Measurements from ENCODE around the gene ZNF223.
A peak's percentile ranks its signal among the peaks of the same experiment; 100 is the strongest.

ZNF223 gene

DNA sequence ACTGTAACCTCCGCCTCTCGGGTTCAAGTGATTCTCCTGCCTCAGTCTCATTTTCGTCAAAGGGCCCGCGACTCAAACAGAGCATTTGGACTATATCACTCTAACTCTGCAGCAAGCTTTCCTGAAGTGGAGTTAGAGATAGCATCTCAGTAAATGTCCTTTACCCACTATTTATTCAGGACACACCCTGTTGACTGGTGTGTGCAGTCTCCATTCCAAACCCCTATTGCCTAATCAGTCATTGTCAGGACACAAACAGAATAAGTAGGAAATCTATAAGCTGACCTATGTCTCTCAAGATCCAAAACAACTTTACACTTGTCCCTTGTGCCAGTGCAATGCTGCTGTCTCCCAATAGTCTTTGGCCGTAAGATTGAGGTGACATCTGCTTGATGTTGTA is 25.2 kb upstream of the ZNF223 start:
- no peak overlapping the region for H3K9ac ChIP-seq (ENCODE audit: low read depth, low read length)
- peaks cover 2% of the 10 kb centered on the region for H3K36me3 ChIP-seq (ENCODE audit: control insufficient read depth, insufficient read depth, low read length)
- H3K9me3 ChIP-seq (ENCODE audit: control insufficient read depth, insufficient read depth, low read length): no peaks in the 10 kb centered on the region
- peaks cover 3% of the 10 kb centered on the region for H3K4me1 ChIP-seq (ENCODE audit: control insufficient read depth, insufficient read depth, low read length)
- no peaks in the 10 kb centered on the region for H3K27me3 ChIP-seq (ENCODE audit: control insufficient read depth, insufficient read depth, low read length)
- H3K4me3 ChIP-seq (ENCODE audit: low read depth, low read length): no peak overlapping the region

GRCh38 chr19:44032001-44032610 is 19.7 kb upstream of the ZNF223 start:
- Histone ChIP-seq H3K4me3 (ENCODE audit: low read depth, low read length) (no peak overlapping the region), H3K36me3 (ENCODE audit: control insufficient read depth, insufficient read depth, low read length) (peaks cover 9% of the 10 kb centered on the region), H3K4me1 (ENCODE audit: control insufficient read depth, insufficient read depth, low read length) (no peaks in the 10 kb centered on the region), H3K9me3 (ENCODE audit: control insufficient read depth, insufficient read depth, low read length) (peaks cover 6% of the 10 kb centered on the region), H3K27me3 (ENCODE audit: control insufficient read depth, insufficient read depth, low read length) (no peaks in the 10 kb centered on the region), H3K9ac (ENCODE audit: low read depth, low read length) (no peak overlapping the region)

DNA sequence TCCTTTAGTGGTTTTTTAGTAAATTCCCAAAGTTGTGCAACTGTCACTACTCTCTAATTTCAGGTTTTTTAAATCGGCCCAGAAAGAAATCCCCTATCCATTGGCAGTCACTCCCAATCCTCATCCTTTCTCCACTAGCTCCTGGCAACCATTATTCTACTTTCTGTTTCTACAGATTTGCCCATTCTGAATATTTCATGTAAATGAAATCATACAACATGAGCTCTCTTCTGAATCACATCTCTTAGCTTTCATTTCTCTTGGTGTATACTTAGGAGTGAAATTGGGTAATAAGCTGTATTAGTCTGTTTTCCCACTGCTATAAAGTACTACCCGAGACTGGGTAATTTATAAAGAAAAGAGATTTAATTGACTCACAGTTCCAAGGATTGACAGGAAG is 9.7 kb upstream of the ZNF223 start:
- Histone ChIP-seq H3K9me3 (ENCODE audit: control insufficient read depth, insufficient read depth, low read length) (no peaks in the 10 kb centered on the region), H3K4me3 (ENCODE audit: low read depth, low read length) (no peak overlapping the region), H3K9ac (ENCODE audit: low read depth, low read length) (no peak overlapping the region), H3K4me1 (ENCODE audit: control insufficient read depth, insufficient read depth, low read length) (no peaks in the 10 kb centered on the region), H3K36me3 (ENCODE audit: control insufficient read depth, insufficient read depth, low read length) (no peaks in the 10 kb centered on the region), H3K27me3 (ENCODE audit: control insufficient read depth, insufficient read depth, low read length) (peaks cover 4% of the 10 kb centered on the region)

GRCh38 chr19:44050740-44051649 is 841 bp upstream of the ZNF223 start:
- Histone ChIP-seq H3K9me3 (ENCODE audit: control insufficient read depth, insufficient read depth, low read length) (no peaks in the 10 kb centered on the region), H3K36me3 (ENCODE audit: control insufficient read depth, insufficient read depth, low read length) (no peaks in the 10 kb centered on the region), H3K4me3 (ENCODE audit: low read depth, low read length) (peak overlapping the region; percentile 82), H3K9ac (ENCODE audit: low read depth, low read length) (peak overlapping the region; percentile 62), H3K4me1 (ENCODE audit: control insufficient read depth, insufficient read depth, low read length) (peaks cover 3% of the 10 kb centered on the region), H3K27me3 (ENCODE audit: control insufficient read depth, insufficient read depth, low read length) (peaks cover 2% of the 10 kb centered on the region)

DNA sequence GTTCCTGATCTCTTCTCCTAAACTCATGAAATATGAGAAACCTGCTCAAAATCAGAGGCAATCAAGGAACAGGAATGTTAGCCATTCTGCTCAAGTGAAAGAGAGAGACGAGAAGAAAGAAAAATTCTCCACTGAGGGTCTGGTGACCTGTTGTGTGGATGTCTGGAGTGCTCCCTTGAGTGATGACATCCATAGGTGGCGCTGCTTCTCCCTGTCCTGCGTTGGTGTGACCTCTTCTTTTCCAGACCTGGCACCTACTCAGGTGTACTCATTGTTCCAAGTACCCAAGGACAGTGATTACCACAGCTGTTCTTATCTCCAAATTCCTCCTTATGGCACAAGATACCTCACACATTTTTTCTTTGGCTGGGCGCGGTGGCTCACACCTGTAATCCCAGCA is 4.0 kb downstream of the ZNF223 start:
- Histone ChIP-seq H3K36me3 (ENCODE audit: control insufficient read depth, insufficient read depth, low read length) (peaks cover 8% of the 10 kb centered on the region), H3K9ac (ENCODE audit: low read depth, low read length) (no peak overlapping the region), H3K4me1 (ENCODE audit: control insufficient read depth, insufficient read depth, low read length) (no peaks in the 10 kb centered on the region), H3K27me3 (ENCODE audit: control insufficient read depth, insufficient read depth, low read length) (no peaks in the 10 kb centered on the region), H3K9me3 (ENCODE audit: control insufficient read depth, insufficient read depth, low read length) (no peaks in the 10 kb centered on the region), H3K4me3 (ENCODE audit: low read depth, low read length) (no peak overlapping the region)

DNA sequence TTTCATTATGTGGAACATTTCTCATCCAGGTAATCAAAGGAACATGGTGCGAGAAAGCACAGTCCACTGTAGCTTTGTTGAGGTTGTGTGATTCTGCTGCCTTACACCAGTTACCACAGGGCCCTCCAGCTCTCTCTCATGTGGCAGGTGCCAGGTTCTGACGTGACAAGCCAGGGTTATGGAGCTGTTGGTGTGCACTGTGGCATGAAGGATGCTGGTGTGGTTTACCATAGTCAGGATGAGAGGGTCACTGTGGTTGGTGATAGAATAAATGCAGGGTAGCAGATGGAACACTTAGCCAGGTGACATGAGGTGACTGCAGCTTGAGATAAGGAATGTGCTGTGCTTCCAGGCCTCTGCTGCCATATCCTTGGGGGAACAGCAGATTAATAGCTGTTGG is 7.4 kb downstream of the ZNF223 start:
- H3K9ac ChIP-seq (ENCODE audit: low read depth, low read length): no peak overlapping the region
- peaks cover 15% of the 10 kb centered on the region for H3K36me3 ChIP-seq (ENCODE audit: control insufficient read depth, insufficient read depth, low read length)
- H3K9me3 ChIP-seq (ENCODE audit: control insufficient read depth, insufficient read depth, low read length): no peaks in the 10 kb centered on the region
- no peaks in the 10 kb centered on the region for H3K4me1 ChIP-seq (ENCODE audit: control insufficient read depth, insufficient read depth, low read length)
- H3K4me3 ChIP-seq (ENCODE audit: low read depth, low read length): no peak overlapping the region
- no peaks in the 10 kb centered on the region for H3K27me3 ChIP-seq (ENCODE audit: control insufficient read depth, insufficient read depth, low read length)

DNA sequence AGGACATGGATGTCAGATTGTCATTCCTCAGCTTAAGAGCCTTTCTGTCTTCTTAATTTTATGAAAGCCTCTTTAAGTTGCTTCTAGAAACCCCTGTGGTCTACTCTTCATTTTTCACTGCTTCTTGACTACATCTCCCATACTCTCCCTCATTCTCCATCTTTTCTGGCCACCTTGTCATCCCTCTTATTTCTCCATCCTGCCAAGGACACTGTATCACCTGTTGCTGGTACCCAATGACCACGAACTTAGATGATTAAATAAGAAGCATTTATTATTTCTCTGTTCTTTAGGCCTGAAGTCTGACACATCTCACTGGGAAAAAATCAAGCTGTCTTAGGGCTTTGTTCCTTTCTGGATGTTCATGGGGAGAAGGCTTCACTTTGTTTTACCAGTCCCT is 9.2 kb downstream of the ZNF223 start:
- no peaks in the 10 kb centered on the region for H3K9me3 ChIP-seq (ENCODE audit: control insufficient read depth, insufficient read depth, low read length)
- no peaks in the 10 kb centered on the region for H3K27me3 ChIP-seq (ENCODE audit: control insufficient read depth, insufficient read depth, low read length)
- no peak overlapping the region for H3K9ac ChIP-seq (ENCODE audit: low read depth, low read length)
- no peaks in the 10 kb centered on the region for H3K4me1 ChIP-seq (ENCODE audit: control insufficient read depth, insufficient read depth, low read length)
- H3K4me3 ChIP-seq (ENCODE audit: low read depth, low read length): no peak overlapping the region
- H3K36me3 ChIP-seq (ENCODE audit: control insufficient read depth, insufficient read depth, low read length): peaks cover 15% of the 10 kb centered on the region

DNA sequence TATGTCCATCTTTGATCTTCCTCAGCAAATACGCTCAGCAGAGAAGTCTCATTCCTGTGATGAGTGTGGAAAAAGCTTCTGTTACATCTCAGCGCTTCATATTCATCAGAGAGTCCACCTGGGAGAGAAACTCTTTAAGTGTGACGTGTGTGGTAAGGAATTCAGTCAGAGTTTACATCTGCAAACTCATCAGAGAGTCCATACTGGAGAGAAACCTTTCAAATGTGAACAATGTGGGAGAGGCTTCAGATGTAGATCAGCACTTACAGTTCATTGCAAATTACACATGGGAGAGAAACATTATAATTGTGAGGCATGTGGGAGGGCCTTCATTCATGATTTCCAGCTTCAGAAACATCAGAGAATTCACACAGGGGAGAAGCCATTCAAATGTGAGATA is 14.5 kb downstream of the ZNF223 start:
- Histone ChIP-seq H3K4me1 (ENCODE audit: control insufficient read depth, insufficient read depth, low read length) (no peaks in the 10 kb centered on the region), H3K4me3 (ENCODE audit: low read depth, low read length) (no peak overlapping the region), H3K9me3 (ENCODE audit: control insufficient read depth, insufficient read depth, low read length) (no peaks in the 10 kb centered on the region), H3K27me3 (ENCODE audit: control insufficient read depth, insufficient read depth, low read length) (no peaks in the 10 kb centered on the region), H3K36me3 (ENCODE audit: control insufficient read depth, insufficient read depth, low read length) (peaks cover 6% of the 10 kb centered on the region), H3K9ac (ENCODE audit: low read depth, low read length) (no peak overlapping the region)

DNA sequence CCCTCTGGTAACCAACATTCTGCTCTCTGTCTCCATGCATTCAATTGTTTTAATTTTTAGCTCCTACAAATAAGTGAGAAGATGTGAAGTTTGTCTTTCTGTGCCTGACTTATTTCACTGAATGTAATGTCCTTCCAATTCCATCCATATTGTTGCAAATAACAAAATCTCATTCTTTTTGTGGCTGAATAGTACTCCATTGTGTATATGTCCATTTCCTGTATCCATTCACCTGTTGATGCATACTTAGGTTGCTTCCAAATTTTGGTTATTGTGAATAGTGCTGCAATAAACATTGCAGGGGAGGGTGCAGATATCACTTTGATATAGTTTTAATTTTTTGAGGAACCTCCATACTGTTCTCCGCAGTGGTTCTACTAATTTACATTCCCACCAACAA is 17.6 kb downstream of the ZNF223 start:
- Histone ChIP-seq H3K9me3 (ENCODE audit: control insufficient read depth, insufficient read depth, low read length) (no peaks in the 10 kb centered on the region), H3K9ac (ENCODE audit: low read depth, low read length) (no peak overlapping the region), H3K4me1 (ENCODE audit: control insufficient read depth, insufficient read depth, low read length) (no peaks in the 10 kb centered on the region), H3K4me3 (ENCODE audit: low read depth, low read length) (no peak overlapping the region), H3K27me3 (ENCODE audit: control insufficient read depth, insufficient read depth, low read length) (peaks cover 7% of the 10 kb centered on the region), H3K36me3 (ENCODE audit: control insufficient read depth, insufficient read depth, low read length) (no peaks in the 10 kb centered on the region)

DNA sequence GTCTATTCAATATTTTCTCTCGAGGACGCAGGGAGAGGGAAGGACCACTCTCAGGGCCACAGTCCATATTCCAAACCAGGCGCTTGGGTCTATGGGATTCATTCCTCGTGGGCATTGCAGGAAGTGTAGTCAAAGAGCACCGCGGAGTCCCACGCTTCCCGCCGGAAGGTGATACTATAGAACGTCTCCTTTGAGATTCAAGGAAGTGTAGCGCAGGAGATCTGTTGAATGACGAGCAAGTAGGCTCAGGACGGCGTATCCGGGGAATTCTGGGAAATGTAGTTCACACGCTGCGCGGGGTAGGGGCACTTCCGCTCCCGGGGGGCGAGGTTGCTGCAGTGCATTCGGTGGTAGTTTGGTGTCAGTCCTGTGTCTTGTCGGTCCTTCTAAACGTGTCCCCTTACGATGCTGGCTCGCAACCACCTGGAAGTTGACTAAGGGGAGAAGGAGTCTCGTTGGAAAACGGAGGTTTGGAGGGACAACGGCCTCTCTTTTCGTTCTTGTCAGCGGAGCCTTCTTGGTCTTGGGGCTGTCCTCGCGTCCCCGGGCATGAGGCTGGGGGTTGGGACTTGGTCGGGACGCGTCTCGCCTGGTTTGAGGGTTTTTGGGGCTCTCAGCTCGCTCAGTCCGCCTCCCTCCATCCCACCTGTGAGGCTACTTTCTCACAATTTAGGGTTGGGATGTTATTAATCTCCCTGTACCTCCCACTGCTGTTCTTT is 20.1 kb downstream of the ZNF223 start, which contains the start of gene ZNF284:
Gene ZNF284, plus strand, starts transcription at position 336 of the 719 bp plus-strand sequence. CDS start 4,231 bp downstream, outside the sequence.
- peak within 1 kb of the TSS; percentile 50 for H3K9ac ChIP-seq (ENCODE audit: low read depth, low read length)
- H3K27me3 ChIP-seq (ENCODE audit: control insufficient read depth, insufficient read depth, low read length): peaks cover 7% of the 10 kb centered on the region
- H3K4me3 ChIP-seq (ENCODE audit: low read depth, low read length): peak within 1 kb of the TSS; percentile 80
- no peaks in the 10 kb centered on the region for H3K9me3 ChIP-seq (ENCODE audit: control insufficient read depth, insufficient read depth, low read length)
- H3K4me1 ChIP-seq (ENCODE audit: control insufficient read depth, insufficient read depth, low read length): no peaks in the 10 kb centered on the region
- H3K36me3 ChIP-seq (ENCODE audit: control insufficient read depth, insufficient read depth, low read length): no peaks in the 10 kb centered on the region

GRCh38 chr19:44072543-44073401 is 20.9 kb downstream of the ZNF223 start:
- Histone ChIP-seq H3K9ac (ENCODE audit: low read depth, low read length) (peak overlapping the region; percentile 49), H3K4me1 (ENCODE audit: control insufficient read depth, insufficient read depth, low read length) (no peaks in the 10 kb centered on the region), H3K4me3 (ENCODE audit: low read depth, low read length) (peak overlapping the region; percentile 80), H3K27me3 (ENCODE audit: control insufficient read depth, insufficient read depth, low read length) (peaks cover 7% of the 10 kb centered on the region), H3K9me3 (ENCODE audit: control insufficient read depth, insufficient read depth, low read length) (no peaks in the 10 kb centered on the region), H3K36me3 (ENCODE audit: control insufficient read depth, insufficient read depth, low read length) (no peaks in the 10 kb centered on the region)

All from iPS-15b (cell line).